DMS153 treated with DMSO at 0.1 percent for 48 hours (cell line): ENCODE measurements around the gene USP7.
A peak's percentile ranks its signal among the peaks of the same experiment; 100 is the strongest.
"Not testable (repeated sequence)": the region's sequence is repeated elsewhere in the genome, so short reads cannot be mapped to it uniquely, and the experiment has no call there.

ENCODE experiments used
- DNase-seq: peaks from one replicate; lab custom pipeline; 2025; ENCODE audit not compliant: unreplicated experiment; lab: John Stamatoyannopoulos, UW

The USP7 gene

DNA sequence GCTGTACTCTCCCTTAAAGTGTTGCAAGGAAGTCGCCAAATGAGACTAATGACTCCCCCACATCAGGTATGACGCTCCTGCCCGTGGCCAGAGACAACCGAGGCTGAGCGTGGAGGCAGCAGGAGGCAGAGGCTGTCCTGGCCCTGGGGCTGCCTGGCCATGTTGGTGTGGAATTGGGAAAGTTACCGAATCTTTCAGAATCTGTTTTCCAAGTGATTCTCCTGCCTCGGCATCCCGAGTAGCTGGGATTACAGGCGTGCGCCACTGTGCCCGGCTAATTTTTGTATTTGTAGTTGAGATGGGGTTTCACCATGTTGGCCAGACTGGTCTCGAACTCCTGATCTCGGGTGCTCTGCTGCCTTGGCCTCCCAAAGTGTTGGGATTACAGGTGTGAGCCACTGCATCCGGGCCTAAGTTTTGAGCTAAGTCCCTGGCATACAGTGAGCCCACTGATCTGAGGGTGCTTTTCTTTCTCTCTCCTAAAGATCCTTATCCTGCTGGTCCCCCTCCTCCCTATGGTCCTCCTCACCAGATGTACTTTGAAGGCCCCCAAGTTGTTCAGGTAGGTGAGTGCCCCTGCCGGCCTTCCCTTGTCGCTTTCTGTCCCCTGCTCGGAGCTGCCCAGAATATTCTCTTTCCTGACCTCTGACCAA is 80.9 kb downstream of the USP7 start:
- no peak for DNase-seq

DNA sequence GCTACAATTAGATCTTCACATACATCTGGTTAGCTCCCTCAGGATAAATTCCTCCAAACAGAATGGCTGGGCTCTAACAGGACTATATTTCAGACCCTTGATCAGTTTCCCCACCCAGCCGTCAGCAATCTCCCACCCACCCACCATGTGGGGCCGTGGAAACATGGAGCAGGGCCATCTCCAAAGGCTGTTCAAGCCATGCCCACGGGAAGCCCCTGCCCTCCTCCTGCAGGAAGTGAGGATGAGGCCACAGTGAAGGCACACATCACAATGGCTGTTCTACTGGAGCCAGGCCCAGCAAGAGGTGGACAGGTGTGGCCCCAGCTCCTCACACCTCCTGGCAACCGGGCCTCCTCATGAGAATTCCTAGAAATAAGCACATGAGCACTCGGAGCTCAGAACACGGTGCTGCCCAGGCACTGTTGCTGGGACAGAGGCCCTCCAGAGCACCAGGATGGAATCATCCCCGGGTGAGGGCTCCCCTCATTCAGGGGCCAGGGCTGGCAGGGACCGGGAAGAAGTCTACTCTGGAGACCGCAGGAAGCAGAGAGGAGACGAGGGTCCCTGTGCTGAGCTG is 81.6 kb downstream of the USP7 start, which contains the start of gene LITAFD:
TSS of gene LITAFD (plus strand) at position 311 of the 577 bp plus-strand sequence. CDS start 2,005 bp downstream, outside the sequence.
- no peak for DNase-seq

DNA sequence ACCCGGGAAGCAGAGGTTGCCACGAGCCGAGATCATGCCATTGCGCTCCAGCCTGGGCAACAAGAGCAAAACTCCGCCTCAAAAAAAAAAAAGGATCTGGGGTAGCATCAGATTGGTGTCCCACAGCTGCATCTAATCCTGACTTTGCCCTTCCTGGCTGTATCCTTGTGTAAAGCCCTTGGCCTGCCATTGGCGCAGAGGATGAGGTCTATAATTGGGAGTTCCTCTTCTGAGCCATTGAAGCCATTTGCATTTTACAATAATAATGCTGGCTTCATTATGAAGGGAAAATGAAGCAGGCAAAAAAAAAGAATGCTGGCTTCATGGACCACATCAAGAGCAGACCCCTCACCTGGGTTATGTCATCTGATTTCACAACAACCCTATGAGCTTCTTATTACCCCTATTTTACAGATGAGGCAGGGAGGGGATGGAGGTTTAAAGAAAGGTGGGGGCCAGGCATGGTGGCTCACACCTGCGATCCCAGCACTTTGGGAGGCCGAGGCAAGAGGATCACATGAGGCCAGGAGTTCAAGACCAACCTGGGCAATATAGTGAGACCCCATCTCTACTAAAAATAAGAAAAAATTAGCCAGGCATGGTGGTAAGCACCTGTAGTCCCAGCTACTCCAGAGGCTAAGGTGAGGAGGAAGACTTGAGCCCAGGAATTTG is 82.7 kb downstream of the USP7 start:
- no peak for DNase-seq

DNA sequence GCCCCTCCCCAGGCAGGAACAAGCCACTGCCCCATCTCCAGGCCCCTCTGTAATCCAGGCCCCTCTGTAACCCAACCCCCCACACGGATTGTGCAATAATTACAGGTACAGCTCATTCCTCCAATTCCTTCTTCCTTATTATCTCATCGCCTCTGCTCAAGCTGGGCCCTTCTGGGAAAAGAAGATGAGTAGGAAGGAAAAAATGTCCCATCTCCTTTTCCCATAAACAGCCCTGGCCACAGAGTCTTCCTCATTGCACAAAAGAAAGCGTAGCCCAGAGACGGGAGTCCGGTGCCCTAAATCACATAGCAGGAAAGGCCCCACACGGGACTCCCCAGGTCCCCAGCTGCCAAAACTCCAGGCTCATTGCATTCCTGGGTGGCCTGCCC is 85.2 kb downstream of the USP7 start:
- no peak for DNase-seq

DNA sequence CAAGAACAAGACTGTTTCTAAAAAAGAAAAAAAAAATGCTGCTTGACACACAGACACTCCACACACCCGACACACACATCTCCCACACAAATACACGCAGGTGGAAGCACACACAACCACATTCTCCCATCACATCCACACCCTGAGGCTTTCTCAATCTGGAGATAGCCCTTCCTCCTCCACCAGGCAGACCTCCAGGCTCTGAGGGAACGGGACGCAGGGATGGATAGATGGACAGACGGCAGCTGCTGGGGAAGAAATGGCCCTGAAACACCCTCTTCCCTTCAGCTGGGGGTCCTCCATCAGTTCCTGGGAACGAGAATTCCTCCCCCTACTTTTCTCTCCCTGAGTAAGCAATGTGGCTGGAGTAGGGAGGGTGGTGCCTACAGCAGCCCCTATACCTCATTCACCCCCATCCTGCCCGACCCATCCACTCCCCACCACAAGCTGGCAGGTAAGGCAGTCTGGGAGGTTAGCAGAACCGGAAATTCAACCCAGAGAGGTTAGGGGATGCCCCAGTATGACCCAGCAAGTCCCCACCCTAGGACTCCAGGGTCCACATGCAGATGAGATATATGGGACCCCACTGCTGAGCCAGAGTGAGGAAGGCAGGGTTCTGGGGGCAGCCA is 85.7 kb downstream of the USP7 start:
- no peak for DNase-seq

DNA sequence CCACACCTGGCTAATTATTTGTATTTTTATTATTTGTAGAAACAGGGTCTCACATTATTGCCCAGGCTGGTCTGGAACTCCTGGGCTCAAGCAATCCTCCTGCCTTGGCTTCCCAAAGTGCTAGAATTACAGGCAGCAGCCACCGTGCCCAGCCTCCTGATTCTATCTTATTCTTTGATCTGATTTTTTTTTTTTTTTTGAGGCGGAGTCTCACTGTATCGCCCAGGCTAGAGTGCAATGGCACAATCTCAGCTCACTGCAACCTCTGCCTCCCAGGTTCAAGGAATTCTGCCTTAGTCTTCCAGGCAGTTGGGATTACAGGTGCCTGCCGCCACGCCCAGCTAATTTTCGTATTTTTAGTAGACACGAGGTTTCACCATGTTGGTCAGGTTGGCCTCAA is 88.4 kb downstream of the USP7 start:
- DNase-seq = not testable (repeated sequence)

- no peak for DNase-seq
These were observed 89.3 kb downstream of the USP7 start for GRCh38 chr16:8874388-8874787.

DNA sequence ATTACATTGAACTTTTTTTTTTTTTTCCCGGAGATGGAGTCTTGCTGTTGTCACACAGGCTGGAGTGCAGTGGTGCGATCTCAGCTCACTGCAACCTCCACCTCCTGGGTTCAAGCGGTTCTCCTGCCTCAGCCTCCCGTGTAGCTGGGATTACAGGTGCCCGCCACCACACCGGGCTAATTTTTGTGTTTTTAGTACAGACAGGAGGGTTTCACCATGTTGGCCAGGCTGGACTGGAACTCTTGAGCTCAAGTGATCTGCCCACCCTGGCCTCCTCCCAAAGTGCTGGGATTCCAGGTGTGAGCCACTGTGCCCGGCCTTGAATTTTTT is 89.9 kb downstream of the USP7 start:
- not testable (repeated sequence) for DNase-seq

- DNase-seq = no peak
These were observed 90.5 kb downstream of the USP7 start for GRCh38 chr16:8872967-8873865.

DNA sequence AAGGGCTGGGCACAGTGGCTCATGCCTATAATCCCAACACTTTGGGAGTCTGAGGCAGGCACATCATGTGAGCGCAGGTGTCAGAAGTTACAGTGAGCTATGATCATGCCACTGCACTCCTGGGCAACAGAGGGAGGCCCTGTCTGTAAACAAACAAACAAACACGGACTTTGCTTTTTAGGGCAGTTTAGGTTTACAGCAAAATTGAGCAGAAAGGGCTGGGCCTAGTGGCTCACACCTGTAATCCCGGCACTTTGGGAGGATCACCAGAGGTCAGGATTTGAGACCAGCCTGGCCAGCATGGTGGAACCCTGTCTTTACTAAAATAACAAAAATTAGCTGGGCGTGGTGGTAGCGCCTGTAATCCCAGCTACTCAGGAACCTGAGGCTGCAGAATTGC is 91.6 kb downstream of the USP7 start:
- no peak for DNase-seq

- DNase-seq = not testable (repeated sequence)
These were observed 93.8 kb downstream of the USP7 start for GRCh38 chr16:8869988-8870241.

- no peak for DNase-seq
These were observed 94.3 kb downstream of the USP7 start for GRCh38 chr16:8869212-8869987.

GRCh38 chr16:8868416-8869211 is 95.1 kb downstream of the USP7 start, which contains the start of gene CARHSP1:
TSS of gene CARHSP1 (minus strand) at chr16:8869006. CDS start at chr16:8859328, 9,678 bp downstream.
- DNase-seq = peak; percentile 78

GRCh38 chr16:8867932-8868415 is 95.7 kb downstream of the USP7 start:
- DNase-seq = no peak

GRCh38 chr16:8867216-8867931 is 96.3 kb downstream of the USP7 start:
- DNase-seq = no peak

GRCh38 chr16:8866884-8867215 is 96.9 kb downstream of the USP7 start:
- DNase-seq = no peak

GRCh38 chr16:8866118-8866883 is 97.4 kb downstream of the USP7 start:
- no peak for DNase-seq
